ENCODE data around the gene MXD3.

The MXD3 gene

DNA sequence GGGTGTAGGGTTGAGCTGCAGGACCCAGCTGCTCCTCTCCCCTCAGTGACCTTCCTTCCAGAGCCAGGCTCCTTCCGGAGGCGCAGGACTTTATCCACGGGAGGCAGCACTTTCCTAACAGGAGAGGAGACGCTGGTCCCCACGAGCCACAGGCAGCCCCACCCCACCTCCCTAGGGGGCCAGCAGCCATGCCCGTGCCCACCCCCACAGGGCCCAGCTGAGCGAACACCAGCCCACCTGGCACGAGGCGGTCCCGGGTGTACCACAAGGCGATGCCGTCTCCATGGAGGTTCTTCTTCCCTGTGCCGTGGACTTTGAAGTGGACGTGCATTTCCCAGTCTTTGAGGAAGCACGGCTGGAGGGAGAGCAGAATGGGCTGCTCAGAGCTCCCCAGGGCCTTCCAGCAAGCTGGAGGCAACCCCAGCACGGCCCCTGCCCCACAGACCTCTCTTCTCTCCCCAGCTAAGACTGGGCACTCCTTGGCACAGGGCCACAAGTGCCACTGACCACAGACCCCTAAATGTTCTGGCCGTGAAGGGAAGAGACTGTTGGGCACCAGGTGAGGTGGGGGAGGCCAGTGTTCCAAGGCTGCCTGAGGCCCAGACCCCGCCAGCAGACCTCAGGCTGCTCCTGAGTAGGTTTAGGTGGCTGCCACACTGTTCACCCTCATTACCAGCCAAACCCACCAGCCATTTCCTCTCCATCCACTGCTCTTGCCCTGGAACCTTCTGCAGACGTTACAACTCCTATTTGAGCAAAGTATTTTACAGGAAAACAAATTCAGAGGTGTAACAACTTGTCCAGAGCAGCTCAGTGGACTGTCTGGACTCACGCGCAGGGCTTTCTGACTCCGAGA lies 26.8 kb upstream of the MXD3 start:
- TF ChIP-seq, protein P1, sequence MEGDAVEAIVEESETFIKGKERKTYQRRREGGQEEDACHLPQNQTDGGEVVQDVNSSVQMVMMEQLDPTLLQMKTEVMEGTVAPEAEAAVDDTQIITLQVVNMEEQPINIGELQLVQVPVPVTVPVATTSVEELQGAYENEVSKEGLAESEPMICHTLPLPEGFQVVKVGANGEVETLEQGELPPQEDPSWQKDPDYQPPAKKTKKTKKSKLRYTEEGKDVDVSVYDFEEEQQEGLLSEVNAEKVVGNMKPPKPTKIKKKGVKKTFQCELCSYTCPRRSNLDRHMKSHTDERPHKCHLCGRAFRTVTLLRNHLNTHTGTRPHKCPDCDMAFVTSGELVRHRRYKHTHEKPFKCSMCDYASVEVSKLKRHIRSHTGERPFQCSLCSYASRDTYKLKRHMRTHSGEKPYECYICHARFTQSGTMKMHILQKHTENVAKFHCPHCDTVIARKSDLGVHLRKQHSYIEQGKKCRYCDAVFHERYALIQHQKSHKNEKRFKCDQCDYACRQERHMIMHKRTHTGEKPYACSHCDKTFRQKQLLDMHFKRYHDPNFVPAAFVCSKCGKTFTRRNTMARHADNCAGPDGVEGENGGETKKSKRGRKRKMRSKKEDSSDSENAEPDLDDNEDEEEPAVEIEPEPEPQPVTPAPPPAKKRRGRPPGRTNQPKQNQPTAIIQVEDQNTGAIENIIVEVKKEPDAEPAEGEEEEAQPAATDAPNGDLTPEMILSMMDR (IDR thresholded peaks at IDR 0.05; ENCODE audit: low read depth, low read length), result no peak
- TF ChIP-seq MYC (IDR thresholded peaks at IDR 0.05; ENCODE audit: low read depth, low read length) (no peak), POLR2A (IDR thresholded peaks at IDR 0.05; ENCODE audit: extremely low read depth, insufficient read length) (no peak)
- TF ChIP-seq, protein P2, sequence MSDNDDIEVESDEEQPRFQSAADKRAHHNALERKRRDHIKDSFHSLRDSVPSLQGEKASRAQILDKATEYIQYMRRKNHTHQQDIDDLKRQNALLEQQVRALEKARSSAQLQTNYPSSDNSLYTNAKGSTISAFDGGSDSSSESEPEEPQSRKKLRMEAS (IDR thresholded peaks at IDR 0.05; ENCODE audit: low read depth, low read length), result no peak
- DNase-seq (ENCODE audit: low read depth), result no peak
- H3K4me3 ChIP-seq (ENCODE audit: low read depth, low read length), result no peak overlapping the region

DNA sequence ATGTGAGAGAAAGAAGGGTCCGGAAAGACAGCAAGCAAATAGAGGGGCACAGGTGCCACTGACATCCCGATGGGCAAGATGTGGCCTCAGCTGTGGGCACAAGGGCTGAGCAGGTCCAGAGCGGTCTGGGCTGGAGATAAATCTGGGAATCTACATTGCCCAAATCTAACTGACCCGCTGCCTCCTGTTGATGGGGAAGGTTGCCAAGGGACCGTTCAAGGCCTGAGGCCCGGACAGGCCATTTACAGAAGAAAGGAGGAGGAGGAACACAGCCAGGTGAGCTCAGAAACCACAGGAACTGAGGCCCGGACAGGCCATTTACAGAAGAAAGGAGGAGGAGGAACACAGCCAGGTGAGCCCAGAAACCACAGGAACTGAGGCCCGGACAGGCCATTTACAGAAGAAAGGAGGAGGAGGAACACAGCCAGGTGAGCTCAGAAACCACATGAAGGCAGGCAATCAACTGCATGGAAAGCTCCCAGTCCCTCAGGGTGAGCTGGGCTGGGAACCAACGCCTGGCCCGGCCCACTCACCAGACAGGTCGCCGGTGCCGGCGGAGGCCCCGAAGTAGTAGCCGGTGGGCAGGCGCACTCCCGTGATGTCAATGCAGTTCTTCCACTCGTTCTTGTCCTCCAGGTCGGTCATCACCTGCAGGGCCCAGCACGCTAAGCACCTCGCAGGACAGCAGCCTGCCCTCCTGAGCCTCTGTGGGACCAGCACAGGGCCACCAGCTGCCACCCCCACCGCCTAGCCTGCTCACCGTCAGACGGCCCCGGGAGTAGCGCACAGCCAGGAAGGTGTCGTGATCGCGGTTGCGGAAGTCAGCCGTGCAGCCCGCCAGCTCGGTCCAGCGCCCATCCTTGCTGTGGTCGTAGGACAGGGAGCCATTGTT lies 25.2 kb upstream of the MXD3 start:
- H3K4me3 ChIP-seq (ENCODE audit: low read depth, low read length), result no peak overlapping the region
- no peak for DNase-seq (ENCODE audit: low read depth)
- TF ChIP-seq POLR2A (IDR thresholded peaks at IDR 0.05; ENCODE audit: extremely low read depth, insufficient read length) (no peak), MYC (IDR thresholded peaks at IDR 0.05; ENCODE audit: low read depth, low read length) (no peak)
- TF ChIP-seq, protein P1 (IDR thresholded peaks at IDR 0.05; ENCODE audit: low read depth, low read length), result no peak
- TF ChIP-seq, protein P2 (IDR thresholded peaks at IDR 0.05; ENCODE audit: low read depth, low read length), result no peak

DNA sequence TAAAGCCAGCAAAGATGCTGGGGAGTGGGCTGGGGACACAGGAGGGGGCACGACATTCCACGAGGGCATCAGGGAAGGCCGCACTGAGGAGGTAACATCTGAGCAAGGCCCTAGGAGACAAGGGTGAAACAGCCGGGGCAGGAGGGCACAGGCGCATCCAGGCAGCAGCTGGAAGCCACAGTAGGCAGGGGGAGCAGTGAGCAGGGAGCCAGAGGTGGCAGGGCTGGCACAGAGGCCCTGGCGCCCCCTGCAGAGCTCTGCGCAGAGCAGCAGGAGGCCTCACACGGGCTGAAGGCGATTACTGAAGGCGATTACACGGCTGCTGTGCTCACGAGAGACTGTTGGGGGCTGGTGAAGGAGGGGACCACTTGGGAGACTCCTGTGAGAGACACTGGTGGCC lies 24.4 kb upstream of the MXD3 start:
- peak; percentile 58 for DNase-seq (ENCODE audit: low read depth)
- TF ChIP-seq, protein P1 (IDR thresholded peaks at IDR 0.05; ENCODE audit: low read depth, low read length), result peak; percentile 66
- TF ChIP-seq POLR2A (IDR thresholded peaks at IDR 0.05; ENCODE audit: extremely low read depth, insufficient read length), result no peak
- TF ChIP-seq, protein P2 (IDR thresholded peaks at IDR 0.05; ENCODE audit: low read depth, low read length), result no peak
- TF ChIP-seq MYC (IDR thresholded peaks at IDR 0.05; ENCODE audit: low read depth, low read length), result no peak
- H3K4me3 ChIP-seq (ENCODE audit: low read depth, low read length), result no peak overlapping the region

DNA sequence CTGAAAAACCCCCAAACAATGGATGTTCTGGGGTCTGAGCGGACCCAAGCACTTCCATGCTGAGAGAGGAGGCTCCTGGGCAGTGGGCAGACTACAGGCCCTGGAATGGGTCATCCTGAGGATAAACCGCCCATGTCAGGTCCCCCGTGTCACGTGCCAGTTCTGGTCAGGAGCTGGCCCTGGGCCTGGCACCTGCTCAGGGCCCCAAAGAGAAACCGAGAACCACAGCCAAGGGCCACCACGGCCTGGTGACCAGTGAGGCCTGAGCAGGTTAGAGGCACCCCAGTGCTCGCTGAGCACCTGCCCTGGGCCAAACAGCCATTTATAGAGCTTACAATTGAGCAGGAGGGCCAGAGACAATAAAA lies 24.0 kb upstream of the MXD3 start:
- H3K4me3 ChIP-seq (ENCODE audit: low read depth, low read length), result no peak overlapping the region
- TF ChIP-seq, protein P2 (IDR thresholded peaks at IDR 0.05; ENCODE audit: low read depth, low read length), result no peak
- no peak for TF ChIP-seq MYC (IDR thresholded peaks at IDR 0.05; ENCODE audit: low read depth, low read length)
- no peak for TF ChIP-seq POLR2A (IDR thresholded peaks at IDR 0.05; ENCODE audit: extremely low read depth, insufficient read length)
- TF ChIP-seq, protein P1 (IDR thresholded peaks at IDR 0.05; ENCODE audit: low read depth, low read length), result no peak
- no peak for DNase-seq (ENCODE audit: low read depth)

DNA sequence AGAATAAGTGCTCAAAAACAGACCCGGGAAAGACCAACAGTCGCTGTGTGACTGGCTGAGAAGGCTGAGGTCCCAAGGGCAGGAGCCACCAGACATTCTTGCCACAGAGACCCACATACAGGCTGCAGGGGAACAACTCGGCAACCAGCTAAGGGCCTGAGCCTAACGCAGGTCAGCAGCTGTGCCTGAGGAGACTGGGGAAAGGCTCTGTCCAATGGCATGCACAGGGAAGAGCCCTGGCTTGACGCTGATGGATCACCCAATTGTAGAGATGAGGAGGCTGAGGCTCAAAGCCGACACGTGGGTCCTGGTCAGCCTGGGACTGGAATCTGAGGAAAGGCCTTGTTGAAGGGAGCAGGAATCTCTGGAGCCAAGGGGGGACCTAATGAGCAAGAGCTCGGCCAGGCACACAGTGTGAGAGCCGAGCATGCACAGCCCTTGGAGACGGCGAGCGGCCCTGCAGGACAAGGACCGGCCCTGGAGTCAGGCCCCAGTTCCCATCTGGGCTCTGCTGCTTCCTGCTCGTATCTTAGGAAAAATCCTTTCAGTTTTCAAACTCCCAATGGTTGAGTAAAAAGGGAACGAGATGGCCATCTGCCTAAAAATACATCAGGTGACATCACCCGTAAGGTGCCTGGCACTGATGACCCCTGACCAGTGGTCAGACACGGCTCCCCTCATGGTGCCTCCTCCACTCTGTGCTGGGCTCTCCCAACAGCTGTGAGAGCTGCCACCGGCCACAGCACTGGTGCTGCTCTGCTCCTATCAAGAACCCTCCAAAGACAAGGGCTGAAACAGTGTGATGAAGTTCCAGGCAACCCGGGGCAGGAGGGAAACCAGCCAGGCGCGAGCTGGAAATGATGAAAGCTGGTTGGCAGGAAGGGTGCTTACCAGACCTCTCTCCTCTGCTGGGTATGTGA lies 23.3 kb upstream of the MXD3 start:
- TF ChIP-seq, protein P1 (IDR thresholded peaks at IDR 0.05; ENCODE audit: low read depth, low read length), result no peak
- TF ChIP-seq, protein P2 (IDR thresholded peaks at IDR 0.05; ENCODE audit: low read depth, low read length), result no peak
- no peak for TF ChIP-seq MYC (IDR thresholded peaks at IDR 0.05; ENCODE audit: low read depth, low read length)
- TF ChIP-seq POLR2A (IDR thresholded peaks at IDR 0.05; ENCODE audit: extremely low read depth, insufficient read length), result no peak
- no peak overlapping the region for H3K4me3 ChIP-seq (ENCODE audit: low read depth, low read length)

More for the DNA sequence above, 23.3 kb upstream of the MXD3 start:
- DNase-seq (ENCODE audit: low read depth), result no peak
